GM19395 (cell line): ENCODE data around the gene ARAP3.
"Not testable (repeated sequence)": the region's sequence is repeated elsewhere in the genome, so short reads cannot be mapped to it uniquely, and the experiment has no call there.

ENCODE experiments used
- ATAC-seq: cut with Tn5 transposase; IDR thresholded peaks from one replicate; pipeline ENCODE4 v1.9.1; 2021; ENCODE audit warnings: mild to moderate bottlenecking, moderate library complexity; ENCODE audit not compliant: unreplicated experiment

ARAP3 gene

GRCh38 chr5:141681695-141682641 is at the start of gene ARAP3:
Gene ARAP3 (minus strand): TSS chr5:141682230. CDS start chr5:141680486, 1,744 bp downstream.
- no peak for ATAC-seq

- ATAC-seq, result no peak
Measured at GRCh38 chr5:141729387-141730006, 47.5 kb upstream of the ARAP3 start.

GRCh38 chr5:141725891-141726290 is 43.9 kb upstream of the ARAP3 start:
- no peak for ATAC-seq

GRCh38 chr5:141725174-141725573 is 43.1 kb upstream of the ARAP3 start:
- not testable (repeated sequence) for ATAC-seq

- no peak for ATAC-seq
Measured at GRCh38 chr5:141722266-141722665, 40.2 kb upstream of the ARAP3 start.

GRCh38 chr5:141717043-141717442 is 35.0 kb upstream of the ARAP3 start:
- ATAC-seq, result no peak

GRCh38 chr5:141716468-141716867 is 34.4 kb upstream of the ARAP3 start:
- ATAC-seq, result no peak

- no peak for ATAC-seq
Measured at GRCh38 chr5:141716009-141716408, 34.0 kb upstream of the ARAP3 start.

- no peak for ATAC-seq
Measured at GRCh38 chr5:141715346-141715905, 33.4 kb upstream of the ARAP3 start.

GRCh38 chr5:141714542-141715310 is 32.7 kb upstream of the ARAP3 start:
- no peak for ATAC-seq

- ATAC-seq, result no peak
Measured at GRCh38 chr5:141713616-141714309, 31.7 kb upstream of the ARAP3 start.

- no peak for ATAC-seq
Measured at GRCh38 chr5:141711687-141712086, 29.7 kb upstream of the ARAP3 start.

GRCh38 chr5:141709699-141710267 is 27.8 kb upstream of the ARAP3 start:
- ATAC-seq, result no peak

GRCh38 chr5:141708016-141708415 is 26.0 kb upstream of the ARAP3 start:
- no peak for ATAC-seq

- no peak for ATAC-seq
Measured at GRCh38 chr5:141707510-141707909, 25.5 kb upstream of the ARAP3 start.

- ATAC-seq, result no peak
Measured at GRCh38 chr5:141706121-141706520, 24.1 kb upstream of the ARAP3 start.

GRCh38 chr5:141705469-141705868 is 23.4 kb upstream of the ARAP3 start:
- ATAC-seq, result no peak

GRCh38 chr5:141704782-141705297 is 22.8 kb upstream of the ARAP3 start:
- ATAC-seq, result no peak

GRCh38 chr5:141703133-141703561 is 21.1 kb upstream of the ARAP3 start:
- no peak for ATAC-seq
